Brain microvascular endothelial cell (primary cell): ENCODE measurements around the gene RIMBP2.

Source experiments
- DNase-seq: peaks from one replicate; pipeline ENCODE4 v3.0.0-alpha.2; 2020
- H3K27ac ChIP-seq: fragments of 250-450 bp; sonication (Bioruptor Pico); 2 replicates; pipeline ENCODE4 v1.5.1; 2020; ENCODE audit warnings: mild to moderate bottlenecking, moderate library complexity
- H3K27me3 ChIP-seq: fragments of 250-450 bp; sonication (Bioruptor Pico); replicated peaks from 2 replicates; pipeline ENCODE4 v1.5.1; 2020; ENCODE audit warnings: mild to moderate bottlenecking
- H3K36me3 ChIP-seq: fragments of 250-450 bp; sonication (Bioruptor Pico); replicated peaks from 2 replicates; pipeline ENCODE4 v1.5.1; 2020; ENCODE audit warnings: mild to moderate bottlenecking
- H3K4me3 ChIP-seq: 2 replicates; pipeline ENCODE4 v1.5.1; 2011; ENCODE audit warnings: low read depth, mild to moderate bottlenecking, control low read depth, low read length, moderate library complexity
- CTCF ChIP-seq: IDR thresholded peaks from 2 replicates; pipeline ENCODE4 v1.5.1; 2011; ENCODE audit warnings: low read depth, mild to moderate bottlenecking, moderate library complexity, low read length, control low read depth, inconsistent platforms; ENCODE audit errors: missing control alignments
- in situ Hi-C: cut with HindIII; loops from 2 replicates; pipeline ENCODE4 v1.10.0; 2017; ENCODE audit warnings: low sequenced_read_pairs, low pct_ligation_motif_present

The RIMBP2 gene

GRCh38 chr12:130422676-130423075 is 293.4 kb downstream of the RIMBP2 start:
- Histone ChIP-seq H3K36me3 (no peaks in the 10 kb centered on the region), H3K27ac (no peak overlapping the region), H3K4me3 (no peak overlapping the region), H3K27me3 (no peaks in the 10 kb centered on the region)
- no peak for TF ChIP-seq CTCF
- no peak for DNase-seq
- in situ Hi-C loops, result no loop called here

- in situ Hi-C loops, result no loop called here
- H3K27me3 ChIP-seq, result no peaks in the 10 kb centered on the region
- no peak for DNase-seq
- no peaks in the 10 kb centered on the region for H3K36me3 ChIP-seq
- no peak overlapping the region for H3K27ac ChIP-seq
- TF ChIP-seq CTCF, result no peak
- no peak overlapping the region for H3K4me3 ChIP-seq
Observed at GRCh38 chr12:130421896-130422295, 294.2 kb downstream of the RIMBP2 start.

GRCh38 chr12:130420071-130420470 is 296.0 kb downstream of the RIMBP2 start:
- no peaks in the 10 kb centered on the region for H3K36me3 ChIP-seq
- no peaks in the 10 kb centered on the region for H3K27me3 ChIP-seq
- in situ Hi-C loops, result no loop called here
- no peak for TF ChIP-seq CTCF
- no peak overlapping the region for H3K4me3 ChIP-seq
- no peak overlapping the region for H3K27ac ChIP-seq
- no peak for DNase-seq

- H3K36me3 ChIP-seq, result no peaks in the 10 kb centered on the region
- no peak for TF ChIP-seq CTCF
- H3K27me3 ChIP-seq, result no peaks in the 10 kb centered on the region
- H3K4me3 ChIP-seq, result no peak overlapping the region
- in situ Hi-C loops, result no loop called here
- H3K27ac ChIP-seq, result no peak overlapping the region
- DNase-seq, result no peak
Observed at GRCh38 chr12:130419116-130419515, 297.0 kb downstream of the RIMBP2 start.

GRCh38 chr12:130418251-130418650 is 297.8 kb downstream of the RIMBP2 start:
- in situ Hi-C loops, result no loop called here
- no peaks in the 10 kb centered on the region for H3K27me3 ChIP-seq
- DNase-seq, result no peak
- no peak overlapping the region for H3K27ac ChIP-seq
- H3K4me3 ChIP-seq, result no peak overlapping the region
- no peaks in the 10 kb centered on the region for H3K36me3 ChIP-seq
- TF ChIP-seq CTCF, result no peak

- no peaks in the 10 kb centered on the region for H3K27me3 ChIP-seq
- DNase-seq, result no peak
- in situ Hi-C loops, result no loop called here
- H3K4me3 ChIP-seq, result no peak overlapping the region
- no peak for TF ChIP-seq CTCF
- no peaks in the 10 kb centered on the region for H3K36me3 ChIP-seq
- no peak overlapping the region for H3K27ac ChIP-seq
Observed at GRCh38 chr12:130414381-130414780, 301.7 kb downstream of the RIMBP2 start.
